Measurements from ENCODE around the gene LYRM9. TPM values are rescaled to one million over a fixed set of nuclear protein-coding genes. Genes with fewer than 3 reads are reported as not detected.
A peak's percentile ranks its signal among the peaks of the same experiment; 100 is the strongest.
"Not testable (repeated sequence)": the region's sequence is repeated elsewhere in the genome, so short reads cannot be mapped to it uniquely, and the experiment has no call there.

The LYRM9 gene
- total RNA-seq, 8 experiments from 2014 or later: 6.7 to 45.8 (median 14.4) TPM

DNA sequence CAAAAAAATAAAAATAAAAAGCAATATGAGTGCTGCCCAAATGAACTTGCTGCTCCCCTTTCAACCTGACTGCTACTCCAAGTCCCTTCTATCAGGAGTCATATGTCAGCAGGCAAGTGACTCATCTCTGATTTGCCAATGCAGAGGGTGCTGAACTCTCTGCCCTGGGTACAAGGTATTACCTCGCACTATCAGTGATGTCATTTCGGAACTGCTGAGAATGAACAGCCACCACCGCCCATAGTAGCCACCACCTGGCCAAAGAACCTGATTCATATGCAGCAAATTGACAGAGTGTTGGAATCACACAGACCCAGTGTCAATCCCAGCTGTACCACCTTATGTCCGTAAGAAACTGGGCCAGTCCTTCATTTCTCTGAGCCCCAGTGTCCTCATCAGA lies 31.2 kb downstream of the LYRM9 start:
- Histone ChIP-seq H3K27ac (no peak overlapping the region), H3K4me1 (replicated peaks in 1 of 2) (peaks cover 0 to 3% of the 10 kb centered on the region in 2 donors), H3K4me3 (no peak overlapping the region)
- 30 to 100% (median 80%) methylated on average over 1 to 4 of the region's 4 CpGs; no CpG with 5 or more reads in 1 of the 10 experiments for WGBS, 10 experiments
- peak in 6 of 8 experiments; percentile 14 to 68 (median 57) for ATAC-seq (replicated peaks in 6 of 8)
- in situ Hi-C loops (cut with MboI; ENCODE audit: low pct_unique_long_range_greater_than_20kb in 2 of 9, low sequenced_read_pairs in 9 of 9, unreplicated experiment in 9 of 9): loop anchor here in 3 of 9 experiments (10.0 to 25.0 kb wide), 3 partner anchors 57 to 200 kb away; partner anchors contain the start of gene NOS2 (in 1 of the 3)

DNA sequence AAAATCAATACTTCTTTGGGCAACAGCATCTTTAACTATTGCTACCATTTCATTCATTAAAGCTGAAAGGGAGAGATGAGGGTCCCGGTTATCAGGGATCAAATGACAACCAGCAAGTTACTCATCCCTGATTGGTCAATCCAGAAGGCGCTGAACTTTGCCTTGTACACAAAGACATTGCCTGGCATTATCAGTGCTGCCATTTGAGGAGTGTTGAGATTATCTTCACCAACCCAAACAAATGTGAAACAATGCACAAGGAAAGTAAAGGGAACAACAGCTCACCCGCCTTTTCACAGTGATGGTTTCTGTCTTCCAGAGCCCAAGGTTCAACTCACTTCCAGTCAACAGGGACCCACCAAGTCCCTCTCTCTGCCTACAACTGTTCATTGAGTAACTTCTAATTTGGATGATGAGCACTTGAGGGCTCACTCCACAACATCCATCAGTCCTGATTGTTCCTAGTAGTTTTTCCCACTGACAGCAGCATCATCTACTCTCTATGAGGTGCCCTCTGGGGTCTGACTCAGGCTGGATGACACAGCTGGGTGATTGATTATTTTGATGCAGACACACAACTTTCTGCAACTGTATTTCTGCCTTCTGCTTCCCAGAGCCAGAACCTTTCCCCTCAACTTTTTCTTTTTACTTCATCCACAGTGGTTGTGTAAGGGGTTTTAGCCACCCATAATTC lies 32.0 kb downstream of the LYRM9 start:
- in situ Hi-C loops (cut with MboI; ENCODE audit: low pct_unique_long_range_greater_than_20kb in 2 of 9, low sequenced_read_pairs in 9 of 9, unreplicated experiment in 9 of 9): loop anchor here in 3 of 9 experiments (10.0 to 25.0 kb wide), 3 partner anchors 56 to 199 kb away; partner anchors contain the start of gene NOS2 (in 1 of the 3)
- ATAC-seq (replicated peaks in 6 of 8): peak in 4 of 8 experiments; percentile 47 to 82 (median 62)
- no peak overlapping the region for H3K4me3 ChIP-seq
- no peak overlapping the region for H3K27ac ChIP-seq
- peaks cover 0 to 7% of the 10 kb centered on the region in 2 donors for H3K4me1 ChIP-seq (replicated peaks in 1 of 2)
- 17 to 100% (median 63%) methylated on average over 1 to 2 of the region's 3 CpGs; no CpG with 5 or more reads in 1 of the 10 experiments for WGBS, 10 experiments

DNA sequence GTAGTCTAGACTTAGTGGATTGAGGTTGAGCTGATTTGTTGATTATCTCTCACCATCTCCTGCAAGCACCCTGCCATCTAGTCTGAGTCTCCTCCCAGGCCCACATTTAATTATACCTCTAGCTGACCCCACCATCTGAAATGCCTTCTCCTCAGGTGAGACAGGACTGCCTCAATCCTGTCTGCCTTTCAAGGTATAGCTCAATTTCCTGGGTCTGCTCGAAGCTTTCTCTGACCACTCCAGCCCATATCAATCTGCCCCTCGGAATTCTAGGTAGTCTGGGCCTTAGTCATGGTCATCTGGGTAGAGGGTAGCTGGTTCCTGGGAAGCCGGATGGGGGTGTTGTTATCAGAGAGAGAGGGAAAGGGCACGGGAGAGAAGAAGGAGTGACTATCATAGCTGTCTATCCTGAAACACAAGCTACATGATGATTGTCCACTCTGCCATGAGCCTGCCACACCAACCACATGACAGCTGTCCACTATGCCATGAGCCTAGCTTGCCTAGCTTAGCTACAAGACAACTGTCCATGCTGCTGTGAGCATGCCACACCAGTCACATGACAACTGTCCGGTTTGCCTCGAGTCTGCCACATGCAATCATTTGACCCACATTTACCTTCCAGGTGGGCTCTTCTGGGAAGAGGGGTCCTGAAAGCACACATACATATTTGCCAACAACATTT lies 34.4 kb downstream of the LYRM9 start:
- Histone ChIP-seq H3K4me3 (no peak overlapping the region), H3K4me1 (replicated peaks in 1 of 2) (peaks cover 0 to 7% of the 10 kb centered on the region in 2 donors), H3K27ac (no peak overlapping the region)
- WGBS, 10 experiments: 0 to 88% (median 67%) methylated on average over 1 to 5 of the region's 6 CpGs; no CpG with 5 or more reads in 2 of the 10 experiments
- in situ Hi-C loops (cut with MboI; ENCODE audit: low pct_unique_long_range_greater_than_20kb in 2 of 9, low sequenced_read_pairs in 9 of 9, unreplicated experiment in 9 of 9): loop anchor here in 2 of 9 experiments (25.0 kb wide), 2 partner anchors 96 to 196 kb away; no protein-coding TSS in a partner anchor
- ATAC-seq (replicated peaks in 6 of 8): no peak

DNA sequence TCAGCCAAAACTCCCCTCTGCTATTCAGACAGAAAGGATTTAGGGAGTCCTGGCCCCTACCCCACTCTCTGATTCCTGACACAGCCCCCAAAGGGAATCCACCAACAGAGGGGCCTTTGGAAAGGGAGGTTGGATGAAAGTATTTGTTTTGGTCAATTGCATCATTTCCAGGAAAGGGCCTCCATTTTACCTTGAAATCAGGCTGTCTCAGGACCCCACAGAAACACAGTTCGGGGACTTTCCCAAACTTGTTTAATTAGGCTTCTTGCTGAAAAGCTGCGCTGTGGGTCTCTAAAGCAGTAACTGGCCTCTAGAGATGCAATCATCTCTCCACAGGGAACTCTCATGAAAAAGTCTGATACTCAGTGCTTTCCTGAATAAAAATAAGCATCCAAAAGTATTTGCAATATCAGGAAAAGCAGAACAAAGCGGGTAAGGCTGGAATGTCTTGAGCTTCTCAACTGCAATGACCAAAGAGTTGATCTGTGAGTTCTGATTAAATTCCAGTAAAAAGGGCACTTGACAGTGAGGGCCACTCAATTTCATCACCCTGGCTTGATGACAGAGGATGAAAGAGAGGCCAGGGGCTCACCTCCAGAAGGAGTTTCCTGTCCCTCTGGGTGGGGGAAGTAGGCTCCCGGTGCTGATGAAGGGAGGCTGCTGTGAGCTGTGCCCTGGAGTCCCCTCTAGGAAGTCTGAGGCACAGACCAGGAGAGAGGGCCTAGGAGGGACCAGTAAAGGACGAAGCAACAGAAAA lies 36.3 kb downstream of the LYRM9 start:
- in situ Hi-C loops (cut with MboI; ENCODE audit: low pct_unique_long_range_greater_than_20kb in 2 of 9, low sequenced_read_pairs in 9 of 9, unreplicated experiment in 9 of 9): loop anchor here in 2 of 9 experiments (25.0 kb wide), 2 partner anchors 95 to 195 kb away; no protein-coding TSS in a partner anchor
- no peak overlapping the region for H3K4me3 ChIP-seq
- no peak overlapping the region for H3K27ac ChIP-seq
- 38 to 90% (median 52%) methylated on average over 2 to 5 of the region's 5 CpGs; no CpG with 5 or more reads in 4 of the 10 experiments for WGBS, 10 experiments
- H3K4me1 ChIP-seq (replicated peaks in 1 of 2): peaks cover 0 to 7% of the 10 kb centered on the region in 2 donors
- ATAC-seq (replicated peaks in 6 of 8): peak in 4 of 8 experiments; percentile 21 to 76 (median 48)

DNA sequence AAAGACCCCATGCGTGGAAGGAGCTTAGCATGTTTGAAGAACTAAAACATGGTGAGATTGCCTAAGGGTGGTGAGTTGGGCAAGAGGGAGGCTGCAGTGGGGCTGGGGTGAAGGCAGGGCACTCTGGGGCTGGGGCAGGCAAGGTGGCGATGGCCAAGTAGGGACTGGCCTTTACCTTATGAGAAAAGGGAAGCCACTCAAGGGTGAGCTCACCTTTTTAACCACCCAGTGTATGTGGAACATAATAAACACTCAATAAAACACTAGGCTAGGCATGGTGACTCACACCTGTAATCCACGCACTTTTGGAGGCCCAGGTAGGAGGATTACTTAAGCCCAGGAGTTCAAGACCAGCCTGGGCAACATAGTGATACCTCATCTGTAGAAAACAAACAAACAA lies 37.7 kb downstream of the LYRM9 start:
- 86 to 100% methylated on average over 1 to 3 of the region's 3 CpGs; no CpG with 5 or more reads in 8 of the 10 experiments for WGBS, 10 experiments
- ATAC-seq (replicated peaks in 6 of 8): no peak
- Histone ChIP-seq H3K4me1 (replicated peaks in 1 of 2) (peaks cover 0 to 7% of the 10 kb centered on the region in 2 donors), H3K27ac (no peak overlapping the region), H3K4me3 (no peak overlapping the region)
- in situ Hi-C loops (cut with MboI; ENCODE audit: low pct_unique_long_range_greater_than_20kb in 2 of 9, low sequenced_read_pairs in 9 of 9, unreplicated experiment in 9 of 9): loop anchor here in 2 of 9 experiments (25.0 kb wide), 2 partner anchors 93 to 193 kb away; no protein-coding TSS in a partner anchor

DNA sequence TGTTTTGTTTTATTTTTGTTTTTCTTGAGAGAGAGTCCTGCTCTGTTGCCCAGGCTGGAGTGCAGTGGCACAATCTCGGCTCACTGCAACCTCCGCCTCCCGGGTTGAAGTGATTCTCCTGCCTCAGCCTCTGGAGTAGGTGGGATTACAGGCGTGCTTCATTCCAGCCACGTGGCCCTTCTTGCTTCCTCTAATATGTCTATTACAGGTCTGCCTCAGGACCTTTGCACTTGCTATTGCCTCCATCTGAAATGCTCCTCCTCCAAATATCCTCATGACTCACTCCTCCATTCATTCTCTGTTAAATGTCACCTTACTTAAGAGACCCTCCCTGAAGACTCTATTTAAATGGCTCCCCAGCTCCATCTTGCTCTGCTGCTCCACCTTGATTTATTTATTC lies 39.0 kb downstream of the LYRM9 start:
- Histone ChIP-seq H3K27ac (no peak overlapping the region), H3K4me1 (replicated peaks in 1 of 2) (peaks cover 0 to 7% of the 10 kb centered on the region in 2 donors), H3K4me3 (no peak overlapping the region)
- ATAC-seq (replicated peaks in 6 of 8): no peak
- in situ Hi-C loops (cut with MboI; ENCODE audit: low pct_unique_long_range_greater_than_20kb in 2 of 9, low sequenced_read_pairs in 9 of 9, unreplicated experiment in 9 of 9): loop anchor here in 2 of 9 experiments (25.0 kb wide), 2 partner anchors 92 to 192 kb away; no protein-coding TSS in a partner anchor
- 0 to 91% (median 73%) methylated on average over 1 to 5 of the region's 5 CpGs; no CpG with 5 or more reads in 1 of the 10 experiments for WGBS, 10 experiments

DNA sequence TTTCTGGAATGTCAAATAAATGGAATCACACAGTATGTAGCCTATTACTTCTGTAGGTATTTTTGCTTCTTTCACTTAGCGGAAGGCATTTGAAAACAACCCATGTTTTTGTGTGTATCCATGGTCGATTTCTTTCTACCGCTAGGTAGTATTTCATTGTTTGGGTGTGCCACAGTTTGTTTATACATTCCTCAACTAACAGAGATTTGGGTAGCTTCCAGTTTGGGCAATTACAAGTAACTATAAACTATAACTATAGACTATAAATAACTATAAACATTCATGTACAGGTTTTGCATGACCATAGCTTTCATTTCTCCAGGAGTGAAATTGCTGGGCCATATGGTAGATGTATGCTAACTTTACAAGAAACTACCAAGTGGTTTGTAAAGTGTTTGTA lies 40.1 kb downstream of the LYRM9 start:
- peaks cover 0 to 7% of the 10 kb centered on the region in 2 donors for H3K4me1 ChIP-seq (replicated peaks in 1 of 2)
- no peak for ATAC-seq (replicated peaks in 6 of 8)
- 63 to 100% (median 90%) methylated on average over 2 to 3 of the region's 3 CpGs; no CpG with 5 or more reads in 3 of the 10 experiments for WGBS, 10 experiments
- H3K4me3 ChIP-seq: no peak overlapping the region
- H3K27ac ChIP-seq: no peak overlapping the region
- in situ Hi-C loops (cut with MboI; ENCODE audit: low pct_unique_long_range_greater_than_20kb in 2 of 9, low sequenced_read_pairs in 9 of 9, unreplicated experiment in 9 of 9): loop anchor here in 2 of 9 experiments (25.0 kb wide), 2 partner anchors 91 to 191 kb away; no protein-coding TSS in a partner anchor

DNA sequence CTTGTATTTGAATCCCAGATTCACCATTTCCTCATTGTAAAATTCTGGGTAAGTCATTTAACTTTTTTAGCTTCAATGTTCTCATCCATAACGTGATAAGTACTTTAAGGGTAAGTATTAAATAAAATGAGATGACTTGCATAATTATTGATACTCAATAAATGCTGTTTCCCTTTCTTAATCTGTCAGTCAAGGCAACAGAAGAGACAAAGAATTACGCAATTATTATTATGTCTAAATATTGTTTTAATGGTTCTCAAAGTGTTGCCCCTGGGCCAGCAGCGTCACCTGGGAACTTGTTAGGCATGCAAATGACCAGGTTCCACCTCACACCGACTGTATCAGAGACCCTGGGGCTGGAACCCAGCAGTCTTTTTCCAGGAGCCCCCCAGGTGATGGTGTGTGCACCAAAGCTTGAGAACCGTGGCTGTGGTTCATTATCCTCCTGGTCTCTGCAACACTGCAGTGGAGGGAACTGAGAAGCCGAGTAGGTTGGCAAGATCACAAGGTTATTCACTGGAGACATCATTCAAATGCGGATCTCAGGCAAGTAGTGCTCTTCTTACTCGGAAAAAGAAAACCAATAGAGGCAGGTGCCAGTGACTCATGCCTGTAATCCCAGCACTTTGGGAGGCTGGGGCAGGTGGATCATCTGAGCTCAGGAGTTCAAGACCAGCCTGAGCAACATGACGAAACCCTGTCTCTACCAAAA lies 43.5 kb downstream of the LYRM9 start:
- ATAC-seq (replicated peaks in 6 of 8): no peak
- WGBS, 10 experiments: 33 to 80% (median 64%) methylated on average over 1 to 9 of the region's 9 CpGs
- no peaks in the 10 kb centered on the region for H3K4me1 ChIP-seq (replicated peaks in 1 of 2)
- no peak overlapping the region for H3K27ac ChIP-seq
- in situ Hi-C loops (cut with MboI; ENCODE audit: low pct_unique_long_range_greater_than_20kb in 2 of 9, low sequenced_read_pairs in 9 of 9, unreplicated experiment in 9 of 9): loop anchor here in 2 of 9 experiments (25.0 kb wide), 3 partner anchors 87 to 187 kb away; no protein-coding TSS in a partner anchor
- no peak overlapping the region for H3K4me3 ChIP-seq

DNA sequence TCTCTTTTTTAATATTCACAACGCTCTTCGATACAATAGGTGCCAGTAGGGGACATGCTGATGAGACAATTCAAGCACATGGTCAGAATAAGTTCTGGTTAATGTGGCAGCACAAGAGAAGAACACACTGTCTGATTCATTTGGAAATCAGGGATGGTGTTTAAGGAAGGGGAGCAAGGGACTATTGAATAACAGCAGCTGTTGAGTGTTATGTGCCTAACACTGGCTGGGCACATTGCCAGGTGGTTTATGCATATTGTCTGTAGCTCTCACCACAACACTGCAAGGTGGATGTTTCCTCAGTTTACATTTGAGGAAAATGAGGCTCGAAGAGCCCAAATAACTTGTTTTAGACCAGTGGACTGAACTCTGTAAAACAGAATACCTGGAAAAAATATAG lies 44.2 kb downstream of the LYRM9 start:
- in situ Hi-C loops (cut with MboI; ENCODE audit: low pct_unique_long_range_greater_than_20kb in 2 of 9, low sequenced_read_pairs in 9 of 9, unreplicated experiment in 9 of 9): loop anchor here in 1 of 9 experiments (25.0 kb wide), 1 partner anchor 162 kb away; no protein-coding TSS in a partner anchor
- ATAC-seq (replicated peaks in 6 of 8): peak in 2 of 8 experiments; percentile 20 to 62
- H3K4me3 ChIP-seq: no peak overlapping the region
- 0 to 61% (median 32%) methylated on average over 1 to 3 of the region's 3 CpGs; no CpG with 5 or more reads in 2 of the 10 experiments for WGBS, 10 experiments
- H3K4me1 ChIP-seq (replicated peaks in 1 of 2): no peaks in the 10 kb centered on the region
- no peak overlapping the region for H3K27ac ChIP-seq

DNA sequence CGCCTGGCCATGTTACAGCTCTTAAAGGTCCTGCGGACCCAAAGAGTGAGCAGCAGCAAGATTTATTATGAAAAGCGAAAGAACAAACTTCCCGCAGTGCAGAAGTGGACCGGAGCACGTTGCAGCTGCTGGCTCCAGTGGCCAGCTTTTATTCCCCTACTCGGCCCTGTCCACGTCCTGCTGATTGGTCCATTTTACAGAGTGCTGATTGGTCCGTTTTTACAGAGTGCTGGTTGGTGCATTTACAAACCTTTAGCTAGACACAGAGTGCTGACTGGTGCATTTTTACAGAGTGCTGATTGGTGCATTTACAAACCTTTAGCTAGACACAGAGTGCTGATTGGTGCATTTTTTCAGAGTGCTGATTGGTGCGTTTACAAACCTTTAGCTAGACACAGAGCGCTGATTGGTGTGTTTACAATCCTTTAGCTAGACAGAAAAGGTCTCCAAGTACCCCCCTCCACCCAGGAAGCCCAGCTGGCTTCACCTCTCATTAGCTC lies 46.3 kb downstream of the LYRM9 start:
- ATAC-seq (replicated peaks in 6 of 8); H3K4me3 ChIP-seq; H3K27ac ChIP-seq; H3K4me1 ChIP-seq (replicated peaks in 1 of 2): not testable (repeated sequence)
- 29 to 94% (median 80%) methylated on average over 2 to 10 of the region's 11 CpGs; no CpG with 5 or more reads in 3 of the 10 experiments for WGBS, 10 experiments
- in situ Hi-C loops (cut with MboI; ENCODE audit: low pct_unique_long_range_greater_than_20kb in 2 of 9, low sequenced_read_pairs in 9 of 9, unreplicated experiment in 9 of 9): loop anchor here in 1 of 9 experiments (25.0 kb wide), 1 partner anchor 160 kb away; no protein-coding TSS in a partner anchor

DNA sequence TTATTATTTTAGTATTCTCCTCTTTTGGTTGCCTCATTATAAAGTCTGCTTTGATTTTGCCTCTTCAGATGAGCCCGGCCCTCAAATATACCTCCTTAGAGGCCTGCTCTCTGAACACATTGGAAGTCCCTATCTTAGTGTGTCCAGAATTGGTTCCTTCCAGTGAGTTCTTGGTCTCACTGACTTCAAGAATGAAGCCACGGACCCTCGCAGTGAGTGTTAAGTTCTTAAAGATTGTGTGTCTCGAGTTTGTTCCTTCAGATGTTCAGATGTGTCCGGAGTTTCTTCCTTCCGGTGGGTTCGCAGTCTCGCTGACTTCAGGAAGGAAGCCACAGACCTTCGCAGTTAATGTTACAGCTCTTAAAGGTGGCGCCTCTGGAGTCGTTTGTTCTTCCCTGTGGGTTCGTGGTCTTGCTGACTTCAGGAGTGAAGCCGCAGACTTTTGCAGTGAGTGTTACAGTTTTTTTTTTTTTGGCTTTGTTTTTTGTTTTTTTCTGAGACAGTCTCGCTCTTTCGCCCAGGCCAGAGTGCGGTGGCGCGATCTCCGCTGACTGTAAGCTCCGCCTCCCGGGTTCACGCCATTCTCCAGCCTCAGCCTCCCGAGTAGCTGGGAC lies 47.0 kb downstream of the LYRM9 start:
- Histone ChIP-seq H3K4me3 (no peak overlapping the region), H3K4me1 (replicated peaks in 1 of 2) (no peaks in the 10 kb centered on the region), H3K27ac (no peak overlapping the region)
- no peak for ATAC-seq (replicated peaks in 6 of 8)
- WGBS, 10 experiments: 40 to 100% (median 79%) methylated on average over 1 to 17 of the region's 23 CpGs; no CpG with 5 or more reads in 1 of the 10 experiments
- in situ Hi-C loops (cut with MboI; ENCODE audit: low pct_unique_long_range_greater_than_20kb in 2 of 9, low sequenced_read_pairs in 9 of 9, unreplicated experiment in 9 of 9): loop anchor here in 1 of 9 experiments (25.0 kb wide), 1 partner anchor 159 kb away; no protein-coding TSS in a partner anchor
